Endothelial cell (in vitro differentiated cells): Measurements from ENCODE around the gene GPATCH8. TPM values are rescaled to one million over a fixed set of nuclear protein-coding genes. Genes with fewer than 3 reads are reported as not detected.
A peak's percentile ranks its signal among the peaks of the same experiment; 100 is the strongest.

Experiments
- DNase-seq: peaks from one replicate; pipeline ENCODE4 v3.0.0; 2021; ENCODE audit warnings: low spot score
- H3K27ac Mint-ChIP-seq: one replicate; pipeline ENCODE4 v1.8.0; 2021; ENCODE audit warnings: mixed read lengths, inconsistent platforms; ENCODE audit not compliant: unreplicated experiment
- H3K27me3 Mint-ChIP-seq: one replicate; pipeline ENCODE4 v1.8.0; 2021; ENCODE audit warnings: mild to moderate bottlenecking, moderate library complexity, mixed read lengths, inconsistent platforms; ENCODE audit not compliant: unreplicated experiment
- H3K36me3 Mint-ChIP-seq: one replicate; pipeline ENCODE4 v1.8.0; 2021; ENCODE audit warnings: mild to moderate bottlenecking, low read depth, mixed read lengths, inconsistent platforms; ENCODE audit not compliant: unreplicated experiment
- H3K4me1 Mint-ChIP-seq: one replicate; pipeline ENCODE4 v1.8.0; 2021; ENCODE audit warnings: mild to moderate bottlenecking, mixed read lengths, inconsistent platforms; ENCODE audit not compliant: unreplicated experiment
- H3K4me3 Mint-ChIP-seq: one replicate; pipeline ENCODE4 v1.8.0; 2021; ENCODE audit warnings: mild to moderate bottlenecking, mixed read lengths, inconsistent platforms; ENCODE audit not compliant: unreplicated experiment
- H3K9me3 Mint-ChIP-seq: one replicate; pipeline ENCODE4 v1.8.0; 2021; ENCODE audit warnings: mixed read lengths, inconsistent platforms; ENCODE audit not compliant: unreplicated experiment
- CTCF ChIP-seq: fragments of 200-600 bp; sonication (generic); IDR thresholded peaks from one replicate; pipeline ENCODE4 v1.5.0; 2021; ENCODE audit warnings: antibody characterized with exemption; ENCODE audit not compliant: unreplicated experiment
- total RNA-seq: library from RNA; stranded (reverse); fragmentation: NEBNext Ultra II Directional; extraction: Animal tissue kit (Norgen Biotek cat#: 25700); gene quantifications from one replicate; pipeline ENCODE4 v1.2.1, GENCODE V29; 2021; ENCODE audit not compliant: unreplicated experiment

GPATCH8 gene
- total RNA-seq, 1 donor from 2014 or later, result 53.3 TPM

GRCh38 chr17:44502598-44503146 lies 534 bp downstream of the GPATCH8 start:
- Mint-ChIP-seq H3K4me3 (peak overlapping the region; percentile 97), H3K4me1 (peaks cover 12% of the 10 kb centered on the region), H3K9me3 (no peaks in the 10 kb centered on the region), H3K27me3 (peaks cover 6% of the 10 kb centered on the region), H3K27ac (peak overlapping the region; percentile 90), H3K36me3 (peaks cover 4% of the 10 kb centered on the region)
- DNase-seq, result no peak
- TF ChIP-seq CTCF, result no peak

GRCh38 chr17:44501866-44502375 lies 1.3 kb downstream of the GPATCH8 start:
- Mint-ChIP-seq H3K27ac (peak overlapping the region; percentile 70), H3K36me3 (peaks cover 4% of the 10 kb centered on the region), H3K27me3 (peaks cover 6% of the 10 kb centered on the region), H3K4me3 (peak overlapping the region; percentile 97), H3K4me1 (peaks cover 12% of the 10 kb centered on the region), H3K9me3 (no peaks in the 10 kb centered on the region)
- no peak for DNase-seq
- TF ChIP-seq CTCF, result no peak

- DNase-seq, result no peak
- Mint-ChIP-seq H3K4me3 (no peak overlapping the region), H3K27me3 (peaks cover 3% of the 10 kb centered on the region), H3K27ac (no peak overlapping the region), H3K36me3 (peaks cover 4% of the 10 kb centered on the region), H3K9me3 (no peaks in the 10 kb centered on the region), H3K4me1 (peaks cover 12% of the 10 kb centered on the region)
- TF ChIP-seq CTCF, result no peak
Observed at GRCh38 chr17:44499722-44500121, 3.5 kb downstream of the GPATCH8 start.

- no peaks in the 10 kb centered on the region for H3K9me3 Mint-ChIP-seq
- H3K4me1 Mint-ChIP-seq, result peaks cover 9% of the 10 kb centered on the region
- H3K36me3 Mint-ChIP-seq, result no peaks in the 10 kb centered on the region
- H3K4me3 Mint-ChIP-seq, result no peak overlapping the region
- H3K27me3 Mint-ChIP-seq, result no peaks in the 10 kb centered on the region
- no peak overlapping the region for H3K27ac Mint-ChIP-seq
- DNase-seq, result no peak
- no peak for TF ChIP-seq CTCF
Observed at GRCh38 chr17:44496815-44497214, 6.4 kb downstream of the GPATCH8 start.

- H3K27me3 Mint-ChIP-seq, result no peaks in the 10 kb centered on the region
Observed at GRCh38 chr17:44493339-44493738, 9.9 kb downstream of the GPATCH8 start.

More at GRCh38 chr17:44493339-44493738, 9.9 kb downstream of the GPATCH8 start:
- Mint-ChIP-seq H3K4me3 (no peak overlapping the region), H3K9me3 (no peaks in the 10 kb centered on the region), H3K4me1 (peaks cover 4% of the 10 kb centered on the region), H3K27ac (no peak overlapping the region), H3K36me3 (no peaks in the 10 kb centered on the region)
- TF ChIP-seq CTCF, result no peak
- no peak for DNase-seq
